Measurements from ENCODE around the gene ZYX.

Gene ZYX

GRCh38 chr7:143354376-143354775 lies 26.8 kb upstream of the ZYX start:
- H3K4me1 ChIP-seq (ENCODE audit: control insufficient read depth, low read depth, low read length): no peaks in the 10 kb centered on the region
- H3K4me3 ChIP-seq (ENCODE audit: low read length): no peak overlapping the region
- no peak overlapping the region for H3K23ac ChIP-seq (ENCODE audit: low read length)
- H3K9ac ChIP-seq (ENCODE audit: low read length): no peak overlapping the region
- no peak overlapping the region for H2BK5ac ChIP-seq (ENCODE audit: low read length)
- no peak overlapping the region for H3K27ac ChIP-seq (ENCODE audit: low read depth, low read length)
- no peak overlapping the region for H3K18ac ChIP-seq (ENCODE audit: low read length)
- no CpG with 5 or more reads among the region's 8 CpGs for WGBS (ENCODE audit: extremely low coverage, insufficient coverage, low lambda C conversion rate)
- H2AK5ac ChIP-seq (ENCODE audit: low read length): no peak overlapping the region
- no peak overlapping the region for H2BK15ac ChIP-seq (replicated peaks; ENCODE audit: low read depth)
- no peaks in the 10 kb centered on the region for H3K27me3 ChIP-seq (ENCODE audit: insufficient read depth, low read length, poor library complexity)
- H3K79me2 ChIP-seq (ENCODE audit: control insufficient read depth, insufficient read depth, low read length): no peaks in the 10 kb centered on the region
- no peak for DNase-seq
- no peaks in the 10 kb centered on the region for H3K79me1 ChIP-seq (ENCODE audit: low read length)
- no peak overlapping the region for H3K56ac ChIP-seq (ENCODE audit: low read length)
- no peak overlapping the region for H4K5ac ChIP-seq (ENCODE audit: low read length)
- no peak overlapping the region for H3K4ac ChIP-seq (ENCODE audit: low read depth, low read length)
- H4K8ac ChIP-seq (ENCODE audit: low read depth, low read length): no peak overlapping the region
- no peaks in the 10 kb centered on the region for H3K36me3 ChIP-seq (ENCODE audit: control insufficient read depth, insufficient read depth, low read length)
- no peak overlapping the region for H3K4me2 ChIP-seq (ENCODE audit: low read length)
- H2BK120ac ChIP-seq (ENCODE audit: low read depth, low read length): no peak overlapping the region

GRCh38 chr7:143354965-143355364 lies 26.2 kb upstream of the ZYX start:
- Histone ChIP-seq H3K4me3 (ENCODE audit: low read length) (no peak overlapping the region), H2BK15ac (replicated peaks; ENCODE audit: low read depth) (no peak overlapping the region), H3K27ac (ENCODE audit: low read depth, low read length) (no peak overlapping the region), H3K4me2 (ENCODE audit: low read length) (no peak overlapping the region), H3K9ac (ENCODE audit: low read length) (no peak overlapping the region), H3K18ac (ENCODE audit: low read length) (no peak overlapping the region), H2BK5ac (ENCODE audit: low read length) (no peak overlapping the region), H4K5ac (ENCODE audit: low read length) (no peak overlapping the region), H3K79me2 (ENCODE audit: control insufficient read depth, insufficient read depth, low read length) (no peaks in the 10 kb centered on the region), H3K27me3 (ENCODE audit: insufficient read depth, low read length, poor library complexity) (no peaks in the 10 kb centered on the region), H3K56ac (ENCODE audit: low read length) (no peak overlapping the region), H3K4me1 (ENCODE audit: control insufficient read depth, low read depth, low read length) (no peaks in the 10 kb centered on the region), H2AK5ac (ENCODE audit: low read length) (no peak overlapping the region), H3K79me1 (ENCODE audit: low read length) (no peaks in the 10 kb centered on the region), H3K23ac (ENCODE audit: low read length) (no peak overlapping the region), H4K8ac (ENCODE audit: low read depth, low read length) (no peak overlapping the region), H2BK120ac (ENCODE audit: low read depth, low read length) (no peak overlapping the region), H3K4ac (ENCODE audit: low read depth, low read length) (no peak overlapping the region), H3K36me3 (ENCODE audit: control insufficient read depth, insufficient read depth, low read length) (no peaks in the 10 kb centered on the region)
- no peak for DNase-seq
- WGBS (ENCODE audit: extremely low coverage, insufficient coverage, low lambda C conversion rate): no CpG with 5 or more reads among the region's 8 CpGs

- Histone ChIP-seq H2AK5ac (ENCODE audit: low read length) (no peak overlapping the region), H3K4me3 (ENCODE audit: low read length) (no peak overlapping the region), H3K4me2 (ENCODE audit: low read length) (no peak overlapping the region), H4K8ac (ENCODE audit: low read depth, low read length) (no peak overlapping the region), H4K5ac (ENCODE audit: low read length) (no peak overlapping the region), H3K36me3 (ENCODE audit: control insufficient read depth, insufficient read depth, low read length) (no peaks in the 10 kb centered on the region), H2BK5ac (ENCODE audit: low read length) (no peak overlapping the region), H2BK120ac (ENCODE audit: low read depth, low read length) (no peak overlapping the region), H3K9ac (ENCODE audit: low read length) (no peak overlapping the region), H3K79me2 (ENCODE audit: control insufficient read depth, insufficient read depth, low read length) (no peaks in the 10 kb centered on the region), H3K56ac (ENCODE audit: low read length) (no peak overlapping the region), H3K27me3 (ENCODE audit: insufficient read depth, low read length, poor library complexity) (no peaks in the 10 kb centered on the region), H2BK15ac (replicated peaks; ENCODE audit: low read depth) (no peak overlapping the region), H3K27ac (ENCODE audit: low read depth, low read length) (no peak overlapping the region), H3K4me1 (ENCODE audit: control insufficient read depth, low read depth, low read length) (no peaks in the 10 kb centered on the region), H3K79me1 (ENCODE audit: low read length) (no peaks in the 10 kb centered on the region), H3K18ac (ENCODE audit: low read length) (no peak overlapping the region), H3K23ac (ENCODE audit: low read length) (peak overlapping the region; percentile 70), H3K4ac (ENCODE audit: low read depth, low read length) (no peak overlapping the region)
- DNase-seq: peak; percentile 40
- WGBS (ENCODE audit: extremely low coverage, insufficient coverage, low lambda C conversion rate): no CpG with 5 or more reads among the region's 16 CpGs
Observed at GRCh38 chr7:143355450-143356385, 25.4 kb upstream of the ZYX start.

- H2BK5ac ChIP-seq (ENCODE audit: low read length): no peak overlapping the region
- no peak overlapping the region for H3K4me2 ChIP-seq (ENCODE audit: low read length)
- H2BK120ac ChIP-seq (ENCODE audit: low read depth, low read length): no peak overlapping the region
- H3K9ac ChIP-seq (ENCODE audit: low read length): no peak overlapping the region
- no peaks in the 10 kb centered on the region for H3K4me1 ChIP-seq (ENCODE audit: control insufficient read depth, low read depth, low read length)
- no peaks in the 10 kb centered on the region for H3K79me2 ChIP-seq (ENCODE audit: control insufficient read depth, insufficient read depth, low read length)
- H4K5ac ChIP-seq (ENCODE audit: low read length): no peak overlapping the region
- H3K27me3 ChIP-seq (ENCODE audit: insufficient read depth, low read length, poor library complexity): no peaks in the 10 kb centered on the region
- no peak overlapping the region for H3K56ac ChIP-seq (ENCODE audit: low read length)
- no peak overlapping the region for H2AK5ac ChIP-seq (ENCODE audit: low read length)
- no peak overlapping the region for H3K4ac ChIP-seq (ENCODE audit: low read depth, low read length)
- H3K23ac ChIP-seq (ENCODE audit: low read length): no peak overlapping the region
- H3K27ac ChIP-seq (ENCODE audit: low read depth, low read length): no peak overlapping the region
- DNase-seq: no peak
- H3K36me3 ChIP-seq (ENCODE audit: control insufficient read depth, insufficient read depth, low read length): no peaks in the 10 kb centered on the region
- H3K79me1 ChIP-seq (ENCODE audit: low read length): no peaks in the 10 kb centered on the region
- H2BK15ac ChIP-seq (replicated peaks; ENCODE audit: low read depth): no peak overlapping the region
- H3K18ac ChIP-seq (ENCODE audit: low read length): no peak overlapping the region
- no peak overlapping the region for H3K4me3 ChIP-seq (ENCODE audit: low read length)
- no CpG with 5 or more reads among the region's 13 CpGs for WGBS (ENCODE audit: extremely low coverage, insufficient coverage, low lambda C conversion rate)
- H4K8ac ChIP-seq (ENCODE audit: low read depth, low read length): no peak overlapping the region
Observed at GRCh38 chr7:143356414-143357050, 24.6 kb upstream of the ZYX start.

- H3K4me1 ChIP-seq (ENCODE audit: control insufficient read depth, low read depth, low read length): peaks cover 2% of the 10 kb centered on the region
- H3K27ac ChIP-seq (ENCODE audit: low read depth, low read length): no peak overlapping the region
- no peak overlapping the region for H3K4me2 ChIP-seq (ENCODE audit: low read length)
- H3K56ac ChIP-seq (ENCODE audit: low read length): no peak overlapping the region
- H3K23ac ChIP-seq (ENCODE audit: low read length): no peak overlapping the region
- no peak overlapping the region for H2BK120ac ChIP-seq (ENCODE audit: low read depth, low read length)
- H2BK15ac ChIP-seq (replicated peaks; ENCODE audit: low read depth): no peak overlapping the region
- H3K27me3 ChIP-seq (ENCODE audit: insufficient read depth, low read length, poor library complexity): no peaks in the 10 kb centered on the region
- DNase-seq: no peak
- no peak overlapping the region for H2AK5ac ChIP-seq (ENCODE audit: low read length)
- H3K4me3 ChIP-seq (ENCODE audit: low read length): no peak overlapping the region
- H2BK5ac ChIP-seq (ENCODE audit: low read length): no peak overlapping the region
- no peaks in the 10 kb centered on the region for H3K79me2 ChIP-seq (ENCODE audit: control insufficient read depth, insufficient read depth, low read length)
- no peak overlapping the region for H3K4ac ChIP-seq (ENCODE audit: low read depth, low read length)
- no peak overlapping the region for H3K9ac ChIP-seq (ENCODE audit: low read length)
- no peak overlapping the region for H3K18ac ChIP-seq (ENCODE audit: low read length)
- no peak overlapping the region for H4K8ac ChIP-seq (ENCODE audit: low read depth, low read length)
- no peak overlapping the region for H4K5ac ChIP-seq (ENCODE audit: low read length)
- H3K79me1 ChIP-seq (ENCODE audit: low read length): no peaks in the 10 kb centered on the region
- WGBS (ENCODE audit: extremely low coverage, insufficient coverage, low lambda C conversion rate): no CpG with 5 or more reads among the region's 12 CpGs
- no peaks in the 10 kb centered on the region for H3K36me3 ChIP-seq (ENCODE audit: control insufficient read depth, insufficient read depth, low read length)
Observed at GRCh38 chr7:143358626-143359025, 22.5 kb upstream of the ZYX start.
